ENCODE results near the gene KCNN3. TPM values are rescaled to one million over a fixed set of nuclear protein-coding genes. Genes with fewer than 3 reads are reported as not detected.
A peak's percentile ranks its signal among the peaks of the same experiment; 100 is the strongest.

KCNN3 gene
- total and polyA plus RNA-seq, 2 of the 13 experiments (the other 11 are each of a cell fraction or from before 2014, with no cell fraction given), result not detected

- no peaks in the 10 kb centered on the region for H3K79me2 ChIP-seq (ENCODE audit: insufficient read depth, low read length)
- H3K9ac ChIP-seq (ENCODE audit: insufficient read depth, low read depth, low read length), result no peak overlapping the region
- H2AFZ ChIP-seq (ENCODE audit: low read length), result no peak overlapping the region
- no peaks in the 10 kb centered on the region for H4K20me1 ChIP-seq (ENCODE audit: insufficient read depth, low read length)
- H3K4me3 ChIP-seq (replicated peaks in 1 of 3; ENCODE audit: insufficient read depth in 1 of 3, low read depth in 2 of 3, low read length in 3 of 3), result no peak overlapping the region
- ATAC-seq (no peak), DNase-seq (ENCODE audit: low spot score) (no peak), FAIRE-seq (no peak)
- H3K4me1 ChIP-seq (ENCODE audit: insufficient read depth, low read length), result peaks cover 12% of the 10 kb centered on the region; the same call in 1 of the 2 replicates
- H3K27ac ChIP-seq (ENCODE audit: extremely low read length, insufficient read depth, low read length), result no peak overlapping the region
- intact Hi-C loops (cut with micrococcal nuclease; ENCODE audit: unreplicated experiment), result no loop called here
- ChIA-PET POLR2A (no interaction called here), CTCF (ENCODE audit: low intra/inter-chr PET ratio, low total read pairs) (no interaction called here)
- TF ChIP-seq ZFYVE20 (CRISPR knock-in tag; IDR thresholded peaks at IDR 0.05; ENCODE audit: borderline replicate concordance, low read depth), result no peak
- peak; percentile 60; the same call in 1 of the 2 replicates for TF ChIP-seq MNT (IDR thresholded peaks at IDR 0.05)
- in situ Hi-C loops (cut with HindIII; ENCODE audit: extremely low pct_ligation_motif_present, low pct_unique_long_range_greater_than_20kb), result no loop called here
- H3K27me3 ChIP-seq (ENCODE audit: control insufficient read depth in 1 of 2, insufficient read depth in 2 of 2, low read length in 2 of 2), result peaks cover 5 to 60% of the 10 kb centered on the region in 2 experiments
- H3K4me2 ChIP-seq (ENCODE audit: low read depth, low read length), result no peak overlapping the region
- no TSS peak for BruUV-seq (replicated peaks)
- 30% methylated on average over 10 of the region's 12 CpGs for WGBS (ENCODE audit: low lambda C conversion rate)
- H3K36me3 ChIP-seq (replicated peaks in 1 of 2; ENCODE audit: control insufficient read depth in 1 of 2, insufficient read depth in 2 of 2, low read length in 2 of 2), result no peaks in the 10 kb centered on the region
- H3K9me3 ChIP-seq (ENCODE audit: low read length), result no peaks in the 10 kb centered on the region
Measured at GRCh38 chr1:154860156-154860870, 9.8 kb downstream of the KCNN3 start.

- no peak overlapping the region for H3K9ac ChIP-seq (ENCODE audit: insufficient read depth, low read depth, low read length)
- H3K79me2 ChIP-seq (ENCODE audit: insufficient read depth, low read length), result no peaks in the 10 kb centered on the region
- ATAC-seq, result no peak
- no peak overlapping the region for H2AFZ ChIP-seq (ENCODE audit: low read length)
- ChIA-PET POLR2A (no interaction called here), CTCF (ENCODE audit: low intra/inter-chr PET ratio, low total read pairs) (no interaction called here)
- peaks cover 5 to 54% of the 10 kb centered on the region in 2 experiments; a peak in 4 of 5 replicates for H3K27me3 ChIP-seq (ENCODE audit: control insufficient read depth in 1 of 2, insufficient read depth in 2 of 2, low read length in 2 of 2)
- no peaks in the 10 kb centered on the region for H3K9me3 ChIP-seq (ENCODE audit: low read length)
- no peak overlapping the region for H3K27ac ChIP-seq (ENCODE audit: extremely low read length, insufficient read depth, low read length)
- H3K36me3 ChIP-seq (replicated peaks in 1 of 2; ENCODE audit: control insufficient read depth in 1 of 2, insufficient read depth in 2 of 2, low read length in 2 of 2), result no peaks in the 10 kb centered on the region
- H3K4me1 ChIP-seq (ENCODE audit: insufficient read depth, low read length), result peaks cover 11% of the 10 kb centered on the region; the same call in 1 of the 2 replicates
- TF ChIP-seq ZBTB37 (CRISPR knock-in tag; IDR thresholded peaks at IDR 0.05) (no peak), POGK (CRISPR knock-in tag; conservative IDR thresholded peaks at IDR 0.05) (no peak), GLI4 (CRISPR knock-in tag; IDR thresholded peaks at IDR 0.05; ENCODE audit: borderline replicate concordance) (no peak), ZBTB38 (CRISPR knock-in tag; IDR thresholded peaks at IDR 0.05) (no peak), ZNF260 (CRISPR knock-in tag; IDR thresholded peaks at IDR 0.05; ENCODE audit: borderline replicate concordance, low read depth) (no peak), FOXK1 (CRISPR knock-in tag; IDR thresholded peaks at IDR 0.05; ENCODE audit: borderline replicate concordance, low read depth) (no peak), SRSF4 (IDR thresholded peaks at IDR 0.05; ENCODE audit: low read depth, low read length, poor library complexity, severe bottlenecking) (no peak), EED (CRISPR knock-in tag; IDR thresholded peaks at IDR 0.05) (no peak), RBM22 (optimal IDR thresholded peaks at IDR 0.05; ENCODE audit: low read length) (no peak), ISL2 (CRISPR knock-in tag; IDR thresholded peaks at IDR 0.05) (no peak), ZFX (CRISPR knock-in tag; IDR thresholded peaks at IDR 0.05; ENCODE audit: low read depth) (no peak)
- no peaks in the 10 kb centered on the region for H4K20me1 ChIP-seq (ENCODE audit: insufficient read depth, low read length)
- WGBS (ENCODE audit: low lambda C conversion rate), result no CpG with 5 or more reads among the region's 2 CpGs
- no peak for DNase-seq (ENCODE audit: low spot score)
- in situ Hi-C loops (cut with HindIII; ENCODE audit: extremely low pct_ligation_motif_present, low pct_unique_long_range_greater_than_20kb), result no loop called here
- BruUV-seq (replicated peaks), result no TSS peak
- no peak overlapping the region for H3K4me3 ChIP-seq (replicated peaks in 1 of 3; ENCODE audit: insufficient read depth in 1 of 3, low read depth in 2 of 3, low read length in 3 of 3)
- no peak overlapping the region for H3K4me2 ChIP-seq (ENCODE audit: low read depth, low read length)
- no peak for FAIRE-seq
- intact Hi-C loops (cut with micrococcal nuclease; ENCODE audit: unreplicated experiment), result no loop called here
Measured at GRCh38 chr1:154859786-154860155, 10.3 kb downstream of the KCNN3 start.

All from HepG2 (cell line).